Kidney glomerular epithelial cell (primary cell): ENCODE data around the gene CALML3.

Experiments used
- DNase-seq: peaks from one replicate; lab custom pipeline; 2025; lab: John Stamatoyannopoulos, UW

The CALML3 gene

DNA sequence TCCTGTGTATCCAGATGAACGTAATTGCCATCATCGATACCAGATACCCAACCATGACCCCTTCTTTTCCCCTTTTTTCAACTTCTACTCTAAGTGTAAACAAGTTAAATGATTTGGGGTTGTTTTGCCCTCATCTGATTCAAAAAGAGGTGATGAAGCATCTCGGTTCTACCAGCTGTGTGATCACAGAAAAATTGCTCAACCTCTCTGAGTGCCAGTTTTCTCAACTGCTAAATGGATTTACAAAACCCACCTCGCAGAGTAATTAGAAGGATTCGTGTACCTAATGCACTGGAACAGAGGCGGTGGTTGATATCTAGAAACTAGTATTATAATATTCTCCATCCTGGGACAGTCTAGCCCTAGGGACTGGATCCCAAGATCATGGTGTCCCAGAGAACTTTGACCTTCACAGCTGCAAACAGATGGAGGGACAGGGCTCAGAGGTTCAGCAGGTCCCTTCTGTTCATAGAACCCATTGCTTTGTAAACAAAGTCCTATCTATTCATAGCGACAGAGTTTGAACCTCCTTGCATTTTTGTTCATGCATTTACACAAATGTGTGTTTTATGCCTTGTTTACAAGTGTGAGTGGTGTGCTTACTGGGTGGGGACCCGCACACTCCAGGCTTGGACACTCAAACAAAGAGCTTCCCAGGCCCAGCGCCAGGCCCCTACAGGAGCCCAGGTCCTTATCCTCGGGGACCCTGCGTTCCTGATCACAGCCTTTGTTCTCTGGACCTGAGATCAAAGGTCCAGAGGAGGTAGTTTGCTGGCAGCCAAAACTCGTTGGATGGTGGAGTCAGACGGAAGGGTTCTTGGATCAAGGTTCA, 46.4 kb downstream of the CALML3 start:
- DNase-seq, result no peak

DNA sequence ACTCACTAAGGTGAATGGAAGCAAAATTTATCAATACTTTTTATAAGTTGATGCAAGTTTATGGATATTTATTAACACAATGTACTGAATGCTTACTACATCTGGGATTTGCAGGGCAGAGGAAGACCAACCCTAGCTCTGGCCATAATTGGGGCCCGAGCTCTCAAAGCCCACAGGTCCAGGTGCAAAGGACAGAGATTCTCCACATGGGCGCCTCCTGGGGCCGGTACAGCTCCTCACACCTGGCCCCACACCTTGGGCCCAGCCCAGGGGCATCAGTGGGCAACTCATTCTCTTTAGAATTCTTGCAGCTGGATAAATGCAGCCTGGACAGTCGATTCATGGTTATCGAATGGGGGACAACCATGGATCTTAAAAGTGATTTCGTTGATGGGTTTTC, 47.1 kb downstream of the CALML3 start:
- DNase-seq, result no peak

DNA sequence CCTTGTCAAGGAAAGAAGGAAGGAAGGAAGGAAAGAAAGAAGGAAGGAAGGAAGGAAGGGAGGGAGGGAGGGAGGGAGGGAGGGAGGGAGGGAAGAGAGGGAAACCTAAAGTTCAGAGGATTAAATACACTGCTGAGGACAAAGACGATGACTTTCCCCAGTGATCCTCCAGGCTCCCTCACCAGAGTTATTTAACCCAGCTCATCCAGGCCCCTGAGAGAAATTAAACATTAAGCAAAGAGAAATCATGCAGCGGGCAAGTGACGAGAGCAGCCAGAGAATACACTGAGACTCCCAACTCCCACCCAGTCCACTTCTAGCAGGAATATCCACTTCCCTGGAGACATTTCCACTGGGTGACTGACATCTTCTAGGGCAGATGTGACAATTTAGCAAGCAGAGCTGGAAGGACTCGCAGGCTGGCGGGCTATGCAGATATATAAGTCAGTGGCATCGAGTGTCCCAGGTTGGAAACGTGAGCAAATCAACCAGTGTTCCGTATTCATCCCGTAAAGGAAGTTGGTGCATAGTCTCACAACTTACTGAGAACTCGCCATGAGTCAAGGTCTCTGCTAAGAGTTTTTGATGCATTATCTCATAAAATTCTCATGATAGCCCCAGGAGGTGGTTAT, 48.7 kb downstream of the CALML3 start:
- no peak for DNase-seq

DNA sequence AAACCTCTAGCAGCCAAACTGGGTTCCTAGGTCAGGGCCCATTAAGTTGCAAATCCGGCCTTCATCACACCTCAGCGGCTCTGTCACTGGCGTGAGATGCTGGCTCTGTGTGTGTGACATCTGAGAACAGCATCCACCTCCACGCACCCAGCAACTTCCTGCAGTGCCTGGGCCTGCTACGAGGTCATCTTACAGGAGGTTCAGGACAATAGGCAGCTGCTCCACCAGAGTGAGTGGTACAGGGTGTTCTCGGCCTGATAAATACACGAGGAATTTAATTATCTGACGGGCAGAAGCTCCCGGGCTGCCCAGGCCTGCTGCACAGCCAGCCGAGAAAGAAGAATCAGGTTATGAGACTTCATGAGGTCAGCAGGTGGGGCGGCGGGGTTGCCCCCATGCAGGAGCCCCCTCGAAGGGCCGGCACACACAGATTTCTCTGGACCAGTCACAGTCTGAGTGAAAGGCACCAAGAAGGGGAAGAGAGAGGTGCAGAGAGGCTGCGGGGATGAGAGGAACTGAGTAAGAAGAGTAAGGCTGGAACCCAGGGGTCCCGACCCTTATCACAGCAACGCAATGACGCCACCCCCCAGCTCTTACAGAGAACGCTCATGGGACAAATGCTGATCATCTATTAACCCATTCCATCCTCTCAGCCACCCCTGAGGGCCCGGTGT, 49.3 kb downstream of the CALML3 start:
- DNase-seq, result no peak

DNA sequence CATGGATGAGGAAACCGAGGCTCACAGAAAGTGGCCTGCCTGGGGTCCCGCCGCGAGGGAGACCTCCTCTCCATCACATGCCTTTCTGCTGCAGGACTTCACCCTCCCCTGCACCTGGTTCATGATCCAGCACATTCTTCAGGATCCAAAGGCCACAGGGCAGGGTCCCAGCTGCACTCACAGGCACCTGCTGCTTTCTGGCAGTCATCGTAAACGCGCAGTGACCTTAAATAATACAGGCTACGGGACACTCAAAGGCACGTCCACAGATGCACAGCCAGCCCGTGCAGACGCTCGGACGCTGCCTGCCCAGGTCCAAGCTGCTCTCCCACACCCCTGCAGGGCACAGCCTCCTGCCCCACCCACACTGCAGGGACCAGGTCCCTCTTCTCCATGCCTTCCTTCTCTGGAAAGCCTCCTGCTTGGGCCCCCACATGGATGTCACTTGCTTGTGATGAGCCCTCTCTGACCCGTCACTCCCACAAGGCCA, 49.9 kb downstream of the CALML3 start:
- no peak for DNase-seq

DNA sequence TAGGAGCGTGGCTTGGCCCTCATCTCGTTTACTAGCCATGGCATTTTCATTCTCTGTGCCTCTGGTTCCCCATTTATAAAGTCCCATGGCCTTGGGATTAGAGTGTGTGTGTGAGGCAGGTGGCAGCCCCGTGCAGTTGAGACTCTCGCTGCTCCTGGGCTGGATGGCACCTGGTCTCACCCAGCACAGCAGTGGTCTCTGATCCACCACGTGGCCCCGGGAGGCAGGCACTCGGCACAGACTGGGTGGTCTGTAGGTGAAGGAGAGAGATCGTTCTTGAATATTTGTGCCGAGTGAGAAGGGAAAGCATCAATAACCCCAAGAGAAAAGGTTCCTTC, 50.4 kb downstream of the CALML3 start:
- DNase-seq, result no peak

DNA sequence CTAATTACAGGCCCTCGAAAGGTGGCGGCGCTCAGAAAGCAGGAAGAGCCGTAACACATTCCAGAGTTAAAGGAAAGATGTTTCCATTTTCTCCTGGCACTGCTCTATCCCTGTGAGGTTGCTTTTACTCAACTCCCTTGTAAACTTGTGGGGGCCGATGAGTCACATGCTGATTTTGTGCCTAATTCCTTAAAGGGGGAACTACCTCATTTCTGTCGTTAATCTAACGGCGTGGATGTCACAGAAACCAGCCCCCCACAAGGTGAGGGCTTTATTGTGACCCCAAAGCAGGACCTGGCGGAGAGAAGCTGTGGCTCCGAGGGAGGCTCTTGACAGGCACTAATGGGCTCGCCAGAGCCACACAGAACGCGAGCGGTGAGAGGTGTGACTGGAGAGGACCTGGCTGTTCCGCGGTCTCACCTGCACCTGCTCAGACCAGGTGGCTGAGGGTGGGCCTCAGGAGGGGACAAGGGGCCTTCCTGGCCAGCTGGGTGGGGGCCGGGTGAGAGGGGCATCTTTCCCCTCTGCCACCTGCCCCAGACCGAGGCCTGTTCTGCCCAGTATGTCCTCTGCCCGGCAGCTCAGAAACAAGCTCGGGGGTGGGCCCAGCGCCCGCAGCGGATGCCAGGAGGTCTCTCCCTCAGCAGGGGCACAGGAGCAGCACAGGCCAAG, 50.9 kb downstream of the CALML3 start:
- DNase-seq, result no peak

DNA sequence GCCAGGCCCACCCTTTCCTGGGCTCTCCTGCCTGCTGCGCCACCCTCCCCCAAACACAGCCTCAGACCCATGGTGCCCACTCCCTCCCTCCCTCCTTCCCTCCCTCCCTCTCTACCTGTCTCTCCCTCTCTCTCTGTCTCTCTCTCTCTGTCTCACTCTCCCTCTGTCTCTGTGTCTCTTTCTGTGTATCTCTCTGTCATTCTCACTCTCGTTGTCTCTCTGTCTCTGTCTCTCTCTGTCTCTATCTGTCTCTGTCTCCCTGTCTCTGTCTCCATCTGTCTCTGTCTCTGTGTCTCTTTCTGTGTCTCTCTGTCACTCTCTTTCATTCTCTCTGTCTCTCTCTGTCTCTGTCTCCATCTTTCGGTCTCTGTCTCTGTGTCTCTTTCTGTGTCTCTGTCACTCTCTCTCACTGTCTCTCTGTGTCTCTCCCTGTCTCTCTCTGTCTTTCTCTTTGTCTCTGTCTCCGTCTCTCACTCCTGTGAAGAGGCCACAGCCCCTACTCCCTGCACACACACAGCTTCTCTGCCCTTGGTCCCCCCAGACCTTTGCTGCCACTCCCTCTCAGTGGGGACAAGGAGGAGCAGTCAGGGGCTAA, 51.5 kb downstream of the CALML3 start:
- no peak for DNase-seq
